Activated T-helper 17 cell treated with anti-CD3 and anti-CD28 coated beads, Interleukin-2, amount 50 U/mL, for 72 hours (primary cell): ENCODE measurements around the gene SH3BP1. TPM values are rescaled to one million over a fixed set of nuclear protein-coding genes. Genes with fewer than 3 reads are reported as not detected.

Source experiments
- ATAC-seq: fragments of 150-1000 bp; cut with Tn5 transposase; replicated peaks from 2 replicates; pipeline ENCODE4 v1.10.0; 2021; ENCODE audit warnings: mild to moderate bottlenecking, moderate library complexity
- H3K27ac Mint-ChIP-seq: one replicate; pipeline ENCODE4 v1.8.0; 2022; ENCODE audit warnings: mixed read lengths
- H3K27me3 Mint-ChIP-seq: one replicate; pipeline ENCODE4 v1.8.0; 2022; ENCODE audit warnings: mixed read lengths
- H3K36me3 Mint-ChIP-seq: one replicate; pipeline ENCODE4 v1.8.0; 2022; ENCODE audit warnings: low read depth, mild to moderate bottlenecking, mixed read lengths
- H3K4me1 Mint-ChIP-seq: one replicate; pipeline ENCODE4 v1.8.0; 2022; ENCODE audit warnings: mixed read lengths
- H3K4me3 Mint-ChIP-seq: one replicate; pipeline ENCODE4 v1.8.0; 2022; ENCODE audit warnings: mild to moderate bottlenecking, mixed read lengths
- H3K9me3 Mint-ChIP-seq: one replicate; pipeline ENCODE4 v1.8.0; 2022; ENCODE audit warnings: mixed read lengths
- total RNA-seq, 2 donors: library from RNA; stranded (reverse); gene quantifications; one replicate each; pipeline ENCODE4 v1.2.3, GENCODE V29; 2022

The SH3BP1 gene
- total RNA-seq, 2 donors from 2014 or later = 118 to 132 TPM

DNA sequence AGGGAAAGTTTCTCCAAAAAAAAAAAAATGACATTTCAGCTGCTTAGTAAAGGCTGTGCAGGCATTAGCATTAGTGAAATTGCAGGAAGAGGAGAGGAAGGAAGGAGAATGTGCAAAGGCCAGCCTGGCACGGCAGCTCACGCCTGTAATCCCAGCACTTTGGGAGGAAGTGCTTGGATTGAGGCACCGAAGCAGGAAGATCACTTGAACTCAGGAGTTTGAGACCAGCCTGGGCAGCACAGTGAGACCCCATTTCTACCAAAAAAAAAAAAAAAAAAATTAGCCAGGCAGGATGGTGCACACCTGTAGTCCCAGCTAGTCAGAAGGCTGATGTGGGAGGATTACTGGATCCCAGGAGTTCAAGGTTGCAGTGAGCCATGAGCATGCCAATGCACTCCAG lies 65.2 kb downstream of the SH3BP1 start:
- peaks cover 19% of the 10 kb centered on the region for H3K36me3 Mint-ChIP-seq
- no peak overlapping the region for H3K4me3 Mint-ChIP-seq
- no peaks in the 10 kb centered on the region for H3K27me3 Mint-ChIP-seq
- ATAC-seq = no peak
- no peak overlapping the region for H3K27ac Mint-ChIP-seq
- H3K9me3 Mint-ChIP-seq = no peaks in the 10 kb centered on the region
- H3K4me1 Mint-ChIP-seq = peaks cover under 1% of the 10 kb centered on the region

DNA sequence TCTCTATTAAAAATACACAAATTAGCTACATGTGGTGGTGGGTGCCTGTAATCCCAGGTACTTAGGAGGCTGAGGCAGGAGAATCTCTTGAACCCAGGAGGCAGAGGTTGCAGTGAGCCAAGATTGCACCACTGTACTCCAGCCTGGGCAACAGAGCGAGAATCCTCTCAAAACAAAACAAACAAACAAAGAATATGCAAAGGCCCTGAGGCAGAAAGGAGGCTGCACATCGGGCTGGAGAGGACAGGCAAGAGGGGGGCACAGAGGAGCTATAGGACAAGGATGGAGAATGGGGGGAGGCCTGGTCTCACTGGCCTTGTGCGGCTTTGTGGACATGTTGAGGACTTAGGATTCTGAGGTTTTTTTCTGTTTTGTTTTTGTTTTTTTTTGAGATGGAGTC lies 65.7 kb downstream of the SH3BP1 start:
- Mint-ChIP-seq H3K27ac (no peak overlapping the region), H3K9me3 (no peaks in the 10 kb centered on the region)
- ATAC-seq = no peak

More for the DNA sequence above, 65.7 kb downstream of the SH3BP1 start:
- H3K4me1 Mint-ChIP-seq = peaks cover 5% of the 10 kb centered on the region
- H3K4me3 Mint-ChIP-seq = no peak overlapping the region
- peaks cover 23% of the 10 kb centered on the region for H3K36me3 Mint-ChIP-seq
- no peaks in the 10 kb centered on the region for H3K27me3 Mint-ChIP-seq

Other genes with a start within 250 kb of the SH3BP1 start
- 1 to 10 TPM in 1 of 2 donors, under 1 TPM in 1; 0.24 to 2.2 TPM for gene ELFN2, start 212.2 kb upstream of the SH3BP1 start, total RNA-seq
- gene MFNG, start 153.3 kb upstream of the SH3BP1 start, total RNA-seq = 100 to 1,000 TPM; 170 to 245 TPM
- gene CARD10, start 120.3 kb upstream of the SH3BP1 start, total RNA-seq = under 1 TPM in 1 of 2 donors, not detected in 1; 0.09 TPM
- gene CDC42EP1, start 79.2 kb upstream of the SH3BP1 start, total RNA-seq = 1 to 10 TPM; 1.0 to 2.3 TPM
- not detected for gene LGALS2, start 59.6 kb upstream of the SH3BP1 start, total RNA-seq
- gene GGA1, start 30.8 kb upstream of the SH3BP1 start, total RNA-seq = 10 to 100 TPM; 69.3 to 79.8 TPM
- gene PDXP, start 19.1 kb downstream of the SH3BP1 start, total RNA-seq = 10 to 100 TPM; 38.0 to 43.2 TPM
- gene LGALS1, start 36.0 kb downstream of the SH3BP1 start, total RNA-seq = 1,000 to 10,000 TPM; 1,410 to 2,076 TPM
- 10 to 100 TPM; 22.1 to 46.1 TPM for gene NOL12, start 46.7 kb downstream of the SH3BP1 start, total RNA-seq
- gene TRIOBP, start 57.4 kb downstream of the SH3BP1 start, total RNA-seq = 10 to 100 TPM; 28.2 to 36.9 TPM
- 1 to 10 TPM; 4.2 to 5.1 TPM for gene GCAT, start 168.3 kb downstream of the SH3BP1 start, total RNA-seq
- not detected for gene GALR3, start 183.7 kb downstream of the SH3BP1 start, total RNA-seq
- 10 to 100 TPM; 13.0 to 25.2 TPM for gene ANKRD54, start 204.7 kb downstream of the SH3BP1 start, total RNA-seq
- 100 to 1,000 TPM; 553 to 834 TPM for gene EIF3L, start 209.8 kb downstream of the SH3BP1 start, total RNA-seq